ENCODE results near the gene NOVA2. TPM values are rescaled to one million over a fixed set of nuclear protein-coding genes. Genes with fewer than 3 reads are reported as not detected.

The NOVA2 gene
- polyA plus RNA-seq, 3 donors: not detected

DNA sequence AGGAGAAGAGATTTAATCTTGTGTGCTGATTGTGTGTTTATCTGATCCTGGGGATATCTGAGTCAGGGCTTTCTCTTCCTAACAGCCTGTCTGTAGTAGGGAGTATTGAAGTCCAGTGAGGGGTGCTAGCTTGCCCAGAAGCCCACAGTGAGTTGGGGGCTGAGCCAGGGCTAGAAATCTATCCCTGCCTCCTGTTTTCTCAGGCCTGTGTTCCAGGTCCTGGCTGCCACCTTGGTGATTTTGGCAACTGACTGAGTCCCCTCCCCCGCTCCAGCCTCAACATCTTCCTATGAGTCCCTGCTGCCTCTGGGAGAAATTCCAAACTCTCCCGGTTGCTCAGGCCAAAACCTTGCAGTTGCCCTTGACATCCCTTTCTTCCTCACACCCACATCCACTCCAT lies 7.7 kb upstream of the NOVA2 start:
- Mint-ChIP-seq H3K36me3 (no peaks in the 10 kb centered on the region), H3K27ac (no peak overlapping the region), H3K4me3 (no peak overlapping the region), H3K9me3 (peaks cover 0 to 3% (median 0%) of the 10 kb centered on the region in 7 donors), H3K4me1 (no peaks in the 10 kb centered on the region), H3K27me3 (ENCODE audit: low read depth in 3 of 3) (peaks cover 11 to 31% (median 29%) of the 10 kb centered on the region in 3 donors)
- Histone ChIP-seq H3K27me3 (ENCODE audit: control insufficient read depth in 2 of 2, insufficient read depth in 2 of 2, low read length in 2 of 2) (no peaks in the 10 kb centered on the region), H4K20me1 (ENCODE audit: insufficient read depth, low read length) (no peaks in the 10 kb centered on the region), H2AFZ (ENCODE audit: insufficient read depth, low read depth, low read length, poor library complexity, severe bottlenecking) (no peak overlapping the region), H3K4me1 (ENCODE audit: control insufficient read depth in 1 of 2, insufficient read depth in 2 of 2, low read length in 2 of 2) (no peaks in the 10 kb centered on the region), H3K4me2 (replicated peaks; ENCODE audit: extremely low read depth, low read length, poor library complexity, severe bottlenecking) (no peak overlapping the region), H3K9ac (ENCODE audit: insufficient read depth, low read length, poor library complexity, severe bottlenecking) (no peak overlapping the region), H3K4me3 (replicated peaks in 1 of 3; ENCODE audit: low read depth in 2 of 3, low read length in 3 of 3) (no peak overlapping the region), H3K27ac (ENCODE audit: low read depth in 1 of 2, low read length in 2 of 2) (no peak overlapping the region), H3K79me2 (ENCODE audit: insufficient read depth, low read length) (no peaks in the 10 kb centered on the region), H3K36me3 (replicated peaks in 1 of 2; ENCODE audit: control insufficient read depth in 1 of 2, insufficient read depth in 2 of 2, low read length in 2 of 2) (no peaks in the 10 kb centered on the region), H3K9me3 (replicated peaks in 1 of 2; ENCODE audit: control insufficient read depth in 1 of 2, insufficient read depth in 1 of 2, low read length in 2 of 2) (no peaks in the 10 kb centered on the region)
- WGBS (ENCODE audit: insufficient coverage): 74% methylated on average over 2 of the region's 2 CpGs
- DNase-seq: no peak
- no peak for TF ChIP-seq CTCF (IDR thresholded peaks at IDR 0.05)
- intact Hi-C loops (cut with micrococcal nuclease): no loop called here

DNA sequence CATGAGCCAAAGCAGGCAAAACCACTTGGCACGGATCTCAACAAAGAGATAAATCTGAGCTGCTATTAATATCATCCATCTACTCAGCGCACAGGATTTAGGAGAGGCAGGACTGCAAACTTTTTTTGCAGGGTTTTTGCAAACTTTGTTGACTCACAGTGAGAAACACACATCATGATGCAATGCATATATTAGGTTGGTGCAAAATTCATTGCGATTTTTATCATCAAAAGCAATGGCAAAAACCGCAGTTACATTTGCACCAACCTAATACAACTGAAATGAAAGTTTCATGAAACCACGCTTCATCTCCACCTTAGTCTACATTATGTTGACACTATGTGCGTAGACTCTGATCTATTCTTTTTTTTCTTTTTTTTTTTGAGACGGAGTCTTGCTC lies 4.5 kb upstream of the NOVA2 start:
- no peak for DNase-seq
- H3K4me3 Mint-ChIP-seq: no peak overlapping the region
- H4K20me1 ChIP-seq (ENCODE audit: insufficient read depth, low read length): no peaks in the 10 kb centered on the region
- peaks cover 3 to 4% of the 10 kb centered on the region in 2 donors for H3K9me3 ChIP-seq (replicated peaks in 1 of 2; ENCODE audit: control insufficient read depth in 1 of 2, insufficient read depth in 1 of 2, low read length in 2 of 2)
- no peaks in the 10 kb centered on the region for H3K79me2 ChIP-seq (ENCODE audit: insufficient read depth, low read length)
- H3K36me3 ChIP-seq (replicated peaks in 1 of 2; ENCODE audit: control insufficient read depth in 1 of 2, insufficient read depth in 2 of 2, low read length in 2 of 2): no peaks in the 10 kb centered on the region
- no peak overlapping the region for H3K27ac ChIP-seq (ENCODE audit: low read depth in 1 of 2, low read length in 2 of 2)
- H2AFZ ChIP-seq (ENCODE audit: insufficient read depth, low read depth, low read length, poor library complexity, severe bottlenecking): no peak overlapping the region
- peaks cover 32 to 56% (median 42%) of the 10 kb centered on the region in 3 donors for H3K27me3 Mint-ChIP-seq (ENCODE audit: low read depth in 3 of 3)
- no peaks in the 10 kb centered on the region for H3K4me1 ChIP-seq (ENCODE audit: control insufficient read depth in 1 of 2, insufficient read depth in 2 of 2, low read length in 2 of 2)
- no peak overlapping the region for H3K27ac Mint-ChIP-seq
- intact Hi-C loops (cut with micrococcal nuclease): no loop called here
- no peak overlapping the region for H3K4me3 ChIP-seq (replicated peaks in 1 of 3; ENCODE audit: low read depth in 2 of 3, low read length in 3 of 3)
- TF ChIP-seq CTCF (IDR thresholded peaks at IDR 0.05): no peak
- peaks cover 0 to 3% of the 10 kb centered on the region in 2 donors for H3K36me3 Mint-ChIP-seq
- H3K4me1 Mint-ChIP-seq: peaks cover 2% of the 10 kb centered on the region
- no peak overlapping the region for H3K4me2 ChIP-seq (replicated peaks; ENCODE audit: extremely low read depth, low read length, poor library complexity, severe bottlenecking)
- 93% methylated on average over 4 of the region's 7 CpGs for WGBS (ENCODE audit: insufficient coverage)
- H3K9ac ChIP-seq (ENCODE audit: insufficient read depth, low read length, poor library complexity, severe bottlenecking): no peak overlapping the region
- peaks cover 0 to 7% (median 3%) of the 10 kb centered on the region in 7 donors for H3K9me3 Mint-ChIP-seq
- peaks cover 16 to 26% of the 10 kb centered on the region in 2 donors for H3K27me3 ChIP-seq (ENCODE audit: control insufficient read depth in 2 of 2, insufficient read depth in 2 of 2, low read length in 2 of 2)

Data from CD14-positive monocyte (primary cell).